HG03558 (cell line): ENCODE measurements around the gene CALML4.

Experiments used
- ATAC-seq: cut with Tn5 transposase; IDR thresholded peaks from one replicate; pipeline ENCODE4 v1.9.1; 2021; ENCODE audit warnings: moderate number of reproducible peaks; ENCODE audit not compliant: unreplicated experiment; ENCODE audit errors: extremely low read depth

CALML4 gene

GRCh38 chr15:68157074-68157473, 48.1 kb downstream of the CALML4 start:
- no peak for ATAC-seq

GRCh38 chr15:68154923-68155559, 50.1 kb downstream of the CALML4 start:
- no peak for ATAC-seq

GRCh38 chr15:68152342-68152741, 52.8 kb downstream of the CALML4 start:
- no peak for ATAC-seq

- no peak for ATAC-seq
Observed at GRCh38 chr15:68151277-68151676, 53.9 kb downstream of the CALML4 start.

GRCh38 chr15:68150187-68150586, 54.9 kb downstream of the CALML4 start:
- no peak for ATAC-seq

GRCh38 chr15:68149059-68149458, 56.1 kb downstream of the CALML4 start:
- ATAC-seq, result no peak

- ATAC-seq, result no peak
Observed at GRCh38 chr15:68148039-68148438, 57.1 kb downstream of the CALML4 start.

- no peak for ATAC-seq
Observed at GRCh38 chr15:68145706-68146105, 59.4 kb downstream of the CALML4 start.

GRCh38 chr15:68143785-68144184, 61.3 kb downstream of the CALML4 start:
- no peak for ATAC-seq

GRCh38 chr15:68143129-68143528, 62.0 kb downstream of the CALML4 start:
- no peak for ATAC-seq
